Coronary artery (tissue), 2 donors: ENCODE results near the gene NKD1.

Experiments
- DNase-seq: peaks from one replicate; pipeline ENCODE4 v3.0.0-alpha.2; 2017; ENCODE audit warnings: low spot score
- H3K27ac ChIP-seq, 2 donors: fragments of 200-600 bp; sonication (generic); one replicate each; pipeline ENCODE4 v1.5.1; 2016 to 2019
- H3K4me3 ChIP-seq: fragments of 200-600 bp; sonication (generic); 2 replicates; pipeline ENCODE4 v1.5.1; 2016; ENCODE audit warnings: mild to moderate bottlenecking, moderate library complexity
- CTCF ChIP-seq: fragments of 200-600 bp; sonication (generic); IDR thresholded peaks from one replicate; pipeline ENCODE4 v1.5.1; 2019; ENCODE audit warnings: antibody characterized with exemption

NKD1 gene

GRCh38 chr16:50598936-50599361 is 50.8 kb downstream of the NKD1 start:
- DNase-seq: no peak
- Histone ChIP-seq H3K27ac (peak overlapping the region; percentile 34 to 89), H3K4me3 (no peak overlapping the region)
- no peak for TF ChIP-seq CTCF

DNA sequence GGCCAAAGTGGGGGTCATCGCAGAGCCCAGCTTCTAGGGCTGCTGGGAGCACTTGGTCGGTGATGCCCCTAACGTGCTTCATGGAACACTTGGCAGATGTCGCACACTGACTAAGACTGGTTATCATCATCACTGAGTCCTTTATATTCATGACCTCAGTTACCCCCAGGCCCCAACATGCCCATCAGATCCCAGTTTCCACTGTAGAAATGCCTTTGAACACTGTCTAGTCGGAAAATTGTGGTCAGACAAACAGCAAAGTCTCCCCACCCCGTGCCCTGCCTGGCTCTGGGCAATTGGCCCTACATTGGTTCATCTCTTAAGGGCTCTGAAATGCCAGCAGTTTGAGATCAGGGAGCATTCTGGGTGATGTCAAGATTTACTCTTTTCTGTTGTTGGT is 51.3 kb downstream of the NKD1 start:
- Histone ChIP-seq H3K4me3 (no peak overlapping the region), H3K27ac (peak overlapping the region; percentile 34 to 89)
- no peak for TF ChIP-seq CTCF
- DNase-seq: no peak

GRCh38 chr16:50600582-50601283 is 52.5 kb downstream of the NKD1 start:
- Histone ChIP-seq H3K4me3 (no peak overlapping the region), H3K27ac (peak overlapping the region; percentile 6 to 89)
- DNase-seq: no peak

DNA sequence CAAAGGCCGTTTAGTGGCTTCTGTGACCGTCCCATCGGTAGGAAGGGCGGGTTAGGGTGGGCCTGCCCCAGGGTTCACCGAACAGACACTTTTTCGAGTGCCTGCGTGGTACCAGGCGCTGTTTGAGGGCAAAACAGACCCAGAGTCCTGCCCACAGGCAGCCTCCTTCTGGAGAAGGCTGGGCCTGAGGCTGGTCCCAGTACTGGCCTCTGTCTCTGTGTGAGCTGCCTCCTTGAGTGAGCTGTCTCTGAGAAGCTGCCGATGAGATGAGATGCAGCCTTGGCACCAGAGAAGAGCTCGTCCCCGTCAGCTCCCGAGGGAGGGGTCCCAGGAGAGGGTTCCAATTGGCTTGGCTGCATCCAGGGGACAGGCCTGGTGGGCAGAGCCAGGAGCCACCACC is 53.1 kb downstream of the NKD1 start:
- no peak overlapping the region for H3K4me3 ChIP-seq
- TF ChIP-seq CTCF: no peak
- DNase-seq: no peak
- peak overlapping the region; percentile 6 to 89 for H3K27ac ChIP-seq

More at GRCh38 chr16:50600582-50601283, 52.5 kb downstream of the NKD1 start:
- TF ChIP-seq CTCF: no peak

DNA sequence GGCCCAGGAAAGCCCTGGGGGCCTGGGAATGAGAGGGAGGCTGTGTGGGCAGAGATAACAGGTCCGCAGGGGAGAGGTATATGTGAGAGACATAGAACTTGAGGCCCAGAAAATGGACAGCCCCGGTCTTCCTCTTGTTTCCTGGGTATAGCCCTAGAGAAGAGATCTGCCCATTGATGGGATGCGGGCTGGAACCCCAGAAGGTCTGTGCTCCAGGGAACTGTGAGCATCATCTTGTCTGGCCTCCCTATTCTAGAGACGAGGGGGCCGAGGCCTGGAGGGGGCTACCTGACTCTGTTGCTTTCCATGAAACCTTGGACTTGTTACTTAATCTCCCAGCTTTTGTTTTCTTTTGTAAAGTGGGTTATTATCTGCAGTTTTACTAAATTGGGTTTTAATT is 53.9 kb downstream of the NKD1 start:
- peak overlapping the region; percentile 88 to 89 for H3K27ac ChIP-seq

GRCh38 chr16:50602531-50603205 is 54.5 kb downstream of the NKD1 start:
- DNase-seq: no peak
- H3K27ac ChIP-seq: peak overlapping the region; percentile 88 to 89
- H3K4me3 ChIP-seq: peak overlapping the region; percentile 5
- no peak for TF ChIP-seq CTCF

More for the DNA sequence above, 53.9 kb downstream of the NKD1 start:
- no peak for TF ChIP-seq CTCF
- no peak overlapping the region for H3K4me3 ChIP-seq
- no peak for DNase-seq
